ENCODE data around the gene DNAJC7.

- peak; percentile 58 for TF ChIP-seq POLR2A (IDR thresholded peaks at IDR 0.05; ENCODE audit: low read length)
- TF ChIP-seq GATA1 (IDR thresholded peaks at IDR 0.05; ENCODE audit: low read depth, low read length): no peak
Observed at GRCh38 chr17:41966463-41967140, 50.6 kb downstream of the DNAJC7 start, which contains the start of gene CNP.

All from erythroblast (primary cell).